ENCODE data around the gene PRKCZ.
A peak's percentile ranks its signal among the peaks of the same experiment; 100 is the strongest.

The PRKCZ gene

DNA sequence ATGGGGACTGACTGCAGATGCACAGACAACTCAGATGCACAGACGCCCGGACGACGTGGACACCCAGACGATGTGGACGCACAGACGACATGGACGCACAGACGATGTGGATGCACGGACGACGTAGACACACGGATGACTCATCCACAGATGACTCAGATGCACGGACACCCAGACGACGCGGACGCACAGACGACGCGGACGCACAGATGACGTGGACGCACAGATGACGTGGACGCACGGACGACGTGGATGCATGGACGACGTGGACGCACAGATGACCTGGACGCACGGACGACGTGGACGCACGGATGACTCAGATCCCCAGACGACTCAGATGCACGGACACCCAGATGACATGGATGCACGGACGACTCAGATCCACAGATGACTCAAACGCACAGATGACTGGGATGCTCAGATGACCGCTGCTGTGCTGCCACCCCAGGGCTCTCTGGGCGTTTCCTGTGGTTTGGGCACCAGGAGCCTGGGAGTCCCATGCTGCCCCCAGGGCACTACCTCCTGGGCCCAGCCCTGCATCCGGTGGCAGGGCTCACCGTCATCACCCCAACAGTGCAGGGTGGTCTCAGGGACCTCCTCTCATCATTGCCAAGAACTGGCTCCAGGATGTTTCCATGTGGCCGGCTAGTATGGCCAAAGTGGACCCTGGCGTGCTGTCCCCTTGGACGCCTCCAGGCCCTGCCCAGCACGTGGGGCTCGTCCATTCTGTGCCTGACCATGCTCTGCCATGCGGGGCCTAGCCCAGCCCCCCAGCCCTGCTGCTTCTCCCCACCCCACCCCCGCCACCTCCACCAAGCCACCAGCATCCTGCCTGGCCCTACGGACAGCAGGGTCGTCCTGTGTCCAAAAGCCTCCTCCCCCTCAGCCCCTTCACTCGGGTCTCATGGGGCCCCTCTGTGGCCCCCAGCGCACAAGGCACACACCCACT, 130.4 kb downstream of the PRKCZ start:
- Histone ChIP-seq H3K36me3 (ENCODE audit: control insufficient read depth in 2 of 2, insufficient read depth in 2 of 2, low read length in 2 of 2) (peaks cover 25 to 28% of the 10 kb centered on the region in 2 donors), H3K27ac (ENCODE audit: low read depth in 2 of 2, low read length in 2 of 2) (no peak overlapping the region), H3K4me1 (ENCODE audit: control insufficient read depth in 2 of 2, insufficient read depth in 2 of 2, low read length in 2 of 2) (no peaks in the 10 kb centered on the region), H3K9ac (ENCODE audit: low read depth in 1 of 2, low read length in 2 of 2) (no peak overlapping the region), H3K9me3 (ENCODE audit: control insufficient read depth in 2 of 2, low read length in 2 of 2) (no peaks in the 10 kb centered on the region), H3K27me3 (ENCODE audit: control insufficient read depth in 2 of 2, insufficient read depth in 2 of 2, low read length in 2 of 2) (no peaks in the 10 kb centered on the region), H3K4me3 (ENCODE audit: low read length in 2 of 2) (no peak overlapping the region)

DNA sequence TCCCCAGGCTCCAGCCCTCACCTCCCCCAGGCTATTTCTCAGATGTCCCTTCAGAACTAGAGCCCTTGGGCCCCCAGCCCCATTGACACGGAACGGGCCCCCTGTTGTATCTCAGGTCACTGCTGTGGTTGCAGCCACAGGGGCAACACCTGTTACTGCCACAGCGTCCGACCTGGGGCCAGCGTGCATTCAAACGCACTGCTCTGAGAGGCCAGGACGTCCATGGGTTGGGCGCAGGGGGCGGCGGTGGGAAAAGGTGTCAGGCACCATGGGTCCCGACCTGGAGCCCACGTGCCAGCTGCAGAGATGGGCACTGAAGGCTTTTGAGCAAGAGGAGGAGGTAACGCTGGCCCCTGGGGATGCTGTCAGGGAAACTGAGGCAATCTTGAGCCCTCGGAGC, 131.1 kb downstream of the PRKCZ start:
- H3K9me3 ChIP-seq (ENCODE audit: control insufficient read depth in 2 of 2, low read length in 2 of 2) = no peaks in the 10 kb centered on the region
- no peak overlapping the region for H3K4me3 ChIP-seq (ENCODE audit: low read length in 2 of 2)
- H3K4me1 ChIP-seq (ENCODE audit: control insufficient read depth in 2 of 2, insufficient read depth in 2 of 2, low read length in 2 of 2) = no peaks in the 10 kb centered on the region
- peaks cover 28 to 31% of the 10 kb centered on the region in 2 donors for H3K36me3 ChIP-seq (ENCODE audit: control insufficient read depth in 2 of 2, insufficient read depth in 2 of 2, low read length in 2 of 2)
- no peak overlapping the region for H3K9ac ChIP-seq (ENCODE audit: low read depth in 1 of 2, low read length in 2 of 2)
- H3K27ac ChIP-seq (ENCODE audit: low read depth in 2 of 2, low read length in 2 of 2) = no peak overlapping the region
- H3K27me3 ChIP-seq (ENCODE audit: control insufficient read depth in 2 of 2, insufficient read depth in 2 of 2, low read length in 2 of 2) = no peaks in the 10 kb centered on the region

DNA sequence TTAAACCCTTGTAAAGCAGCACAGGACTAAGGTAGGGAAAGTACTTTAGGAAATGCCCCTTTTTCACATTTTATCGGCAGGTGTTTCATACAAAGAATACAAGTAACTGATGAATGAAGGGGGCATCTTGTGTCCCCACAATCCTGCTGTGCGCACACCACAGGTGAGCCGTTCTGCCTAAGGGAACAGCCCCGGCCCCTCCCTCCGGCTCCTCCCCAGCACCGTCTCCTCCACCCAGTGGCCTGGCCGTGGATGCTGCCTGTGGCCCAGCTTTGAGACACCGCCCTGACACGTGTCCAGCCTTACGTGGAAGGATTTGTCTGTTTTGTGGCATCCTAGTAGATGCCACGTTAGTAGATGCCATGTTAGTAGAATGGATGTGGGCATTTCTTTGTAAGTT, 131.5 kb downstream of the PRKCZ start:
- Histone ChIP-seq H3K36me3 (ENCODE audit: control insufficient read depth in 2 of 2, insufficient read depth in 2 of 2, low read length in 2 of 2) (peaks cover 29 to 30% of the 10 kb centered on the region in 2 donors), H3K27me3 (ENCODE audit: control insufficient read depth in 2 of 2, insufficient read depth in 2 of 2, low read length in 2 of 2) (no peaks in the 10 kb centered on the region), H3K27ac (ENCODE audit: low read depth in 2 of 2, low read length in 2 of 2) (no peak overlapping the region)

DNA sequence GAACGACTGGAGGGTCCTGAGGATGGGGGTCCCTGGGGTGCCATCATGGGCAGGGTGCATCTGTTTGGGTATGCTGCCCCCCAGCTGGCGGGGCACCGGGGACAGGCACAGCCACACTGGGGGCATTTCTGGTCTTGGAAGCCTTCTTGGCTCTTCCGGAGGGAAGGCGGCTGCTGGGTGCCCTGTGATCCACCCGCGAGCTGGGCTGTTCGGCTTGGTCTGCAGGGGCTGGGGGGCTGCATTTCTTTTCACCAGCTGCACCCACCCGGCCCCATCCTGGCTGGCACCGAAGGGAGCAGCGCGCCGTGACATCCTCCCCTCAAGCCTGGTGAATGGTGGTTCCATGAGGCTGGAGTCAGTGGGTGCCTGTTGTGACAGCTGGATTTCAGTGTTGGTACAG, 132.2 kb downstream of the PRKCZ start:
- Histone ChIP-seq H3K9me3 (ENCODE audit: control insufficient read depth in 2 of 2, low read length in 2 of 2) (no peaks in the 10 kb centered on the region), H3K9ac (ENCODE audit: low read depth in 1 of 2, low read length in 2 of 2) (no peak overlapping the region), H3K36me3 (ENCODE audit: control insufficient read depth in 2 of 2, insufficient read depth in 2 of 2, low read length in 2 of 2) (peaks cover 25 to 30% of the 10 kb centered on the region in 2 donors), H3K27me3 (ENCODE audit: control insufficient read depth in 2 of 2, insufficient read depth in 2 of 2, low read length in 2 of 2) (no peaks in the 10 kb centered on the region), H3K4me3 (ENCODE audit: low read length in 2 of 2) (no peak overlapping the region), H3K4me1 (ENCODE audit: control insufficient read depth in 2 of 2, insufficient read depth in 2 of 2, low read length in 2 of 2) (no peaks in the 10 kb centered on the region), H3K27ac (ENCODE audit: low read depth in 2 of 2, low read length in 2 of 2) (no peak overlapping the region)

More for the DNA sequence above, 131.5 kb downstream of the PRKCZ start:
- Histone ChIP-seq H3K4me1 (ENCODE audit: control insufficient read depth in 2 of 2, insufficient read depth in 2 of 2, low read length in 2 of 2) (no peaks in the 10 kb centered on the region), H3K9ac (ENCODE audit: low read depth in 1 of 2, low read length in 2 of 2) (no peak overlapping the region), H3K4me3 (ENCODE audit: low read length in 2 of 2) (no peak overlapping the region), H3K9me3 (ENCODE audit: control insufficient read depth in 2 of 2, low read length in 2 of 2) (no peaks in the 10 kb centered on the region)

DNA sequence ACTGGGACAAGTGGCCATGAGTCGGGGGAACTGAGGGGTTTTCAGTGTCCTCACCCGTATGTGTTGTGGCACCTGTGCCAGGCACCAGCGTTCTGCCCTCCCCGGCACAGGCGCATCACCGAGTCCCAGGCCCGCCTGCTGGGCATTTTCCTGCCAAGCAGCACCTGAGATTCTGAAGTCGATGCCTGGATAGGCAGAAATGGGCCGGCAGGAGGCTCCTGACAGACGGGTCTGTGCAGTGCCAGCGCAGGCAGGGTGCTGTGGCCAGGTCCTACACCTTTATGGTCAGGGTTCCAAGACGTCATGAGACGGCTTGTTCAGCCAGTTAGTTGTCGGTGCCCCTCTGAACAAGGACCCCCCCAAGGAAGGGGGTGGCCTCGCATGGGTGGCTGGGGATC, 133.7 kb downstream of the PRKCZ start:
- no peak overlapping the region for H3K4me3 ChIP-seq (ENCODE audit: low read length in 2 of 2)
- no peak overlapping the region for H3K27ac ChIP-seq (ENCODE audit: low read depth in 2 of 2, low read length in 2 of 2)
- H3K36me3 ChIP-seq (ENCODE audit: control insufficient read depth in 2 of 2, insufficient read depth in 2 of 2, low read length in 2 of 2) = peaks cover 19 to 22% of the 10 kb centered on the region in 2 donors
- no peaks in the 10 kb centered on the region for H3K4me1 ChIP-seq (ENCODE audit: control insufficient read depth in 2 of 2, insufficient read depth in 2 of 2, low read length in 2 of 2)
- H3K27me3 ChIP-seq (ENCODE audit: control insufficient read depth in 2 of 2, insufficient read depth in 2 of 2, low read length in 2 of 2) = no peaks in the 10 kb centered on the region
- H3K9ac ChIP-seq (ENCODE audit: low read depth in 1 of 2, low read length in 2 of 2) = no peak overlapping the region
- H3K9me3 ChIP-seq (ENCODE audit: control insufficient read depth in 2 of 2, low read length in 2 of 2) = no peaks in the 10 kb centered on the region

DNA sequence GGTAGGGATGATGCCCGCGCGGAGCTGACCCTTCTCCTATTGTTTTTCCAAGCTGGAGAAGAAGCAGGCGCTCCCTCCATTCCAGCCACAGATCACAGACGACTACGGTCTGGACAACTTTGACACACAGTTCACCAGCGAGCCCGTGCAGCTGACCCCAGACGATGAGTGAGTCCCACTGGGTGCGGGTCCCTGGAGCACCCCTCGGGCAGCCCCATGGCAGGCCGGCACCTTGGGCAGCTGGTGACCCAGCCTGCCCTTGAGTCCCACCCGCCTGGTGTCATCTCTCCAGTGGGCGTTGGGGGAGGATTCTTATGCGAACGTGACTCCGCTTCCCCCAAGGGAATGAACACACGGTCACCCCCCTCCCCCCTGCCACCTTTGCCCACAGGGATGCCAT, 134.3 kb downstream of the PRKCZ start:
- Histone ChIP-seq H3K4me3 (ENCODE audit: low read length in 2 of 2) (no peak overlapping the region), H3K9me3 (ENCODE audit: control insufficient read depth in 2 of 2, low read length in 2 of 2) (no peaks in the 10 kb centered on the region), H3K4me1 (ENCODE audit: control insufficient read depth in 2 of 2, insufficient read depth in 2 of 2, low read length in 2 of 2) (peaks cover 2 to 4% of the 10 kb centered on the region in 2 donors), H3K27me3 (ENCODE audit: control insufficient read depth in 2 of 2, insufficient read depth in 2 of 2, low read length in 2 of 2) (no peaks in the 10 kb centered on the region), H3K9ac (ENCODE audit: low read depth in 1 of 2, low read length in 2 of 2) (no peak overlapping the region), H3K27ac (ENCODE audit: low read depth in 2 of 2, low read length in 2 of 2) (no peak overlapping the region), H3K36me3 (ENCODE audit: control insufficient read depth in 2 of 2, insufficient read depth in 2 of 2, low read length in 2 of 2) (peaks cover 16 to 22% of the 10 kb centered on the region in 2 donors)

DNA sequence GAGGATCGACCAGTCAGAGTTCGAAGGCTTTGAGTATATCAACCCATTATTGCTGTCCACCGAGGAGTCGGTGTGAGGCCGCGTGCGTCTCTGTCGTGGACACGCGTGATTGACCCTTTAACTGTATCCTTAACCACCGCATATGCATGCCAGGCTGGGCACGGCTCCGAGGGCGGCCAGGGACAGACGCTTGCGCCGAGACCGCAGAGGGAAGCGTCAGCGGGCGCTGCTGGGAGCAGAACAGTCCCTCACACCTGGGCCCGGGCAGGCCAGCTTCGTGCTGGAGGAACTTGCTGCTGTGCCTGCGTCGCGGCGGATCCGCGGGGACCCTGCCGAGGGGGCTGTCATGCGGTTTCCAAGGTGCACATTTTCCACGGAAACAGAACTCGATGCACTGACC, 134.7 kb downstream of the PRKCZ start:
- Histone ChIP-seq H3K36me3 (ENCODE audit: control insufficient read depth in 2 of 2, insufficient read depth in 2 of 2, low read length in 2 of 2) (peaks cover 16 to 22% of the 10 kb centered on the region in 2 donors), H3K9me3 (ENCODE audit: control insufficient read depth in 2 of 2, low read length in 2 of 2) (no peaks in the 10 kb centered on the region), H3K4me3 (ENCODE audit: low read length in 2 of 2) (no peak overlapping the region), H3K4me1 (ENCODE audit: control insufficient read depth in 2 of 2, insufficient read depth in 2 of 2, low read length in 2 of 2) (peaks cover 4 to 5% of the 10 kb centered on the region in 2 donors), H3K27ac (ENCODE audit: low read depth in 2 of 2, low read length in 2 of 2) (no peak overlapping the region), H3K9ac (ENCODE audit: low read depth in 1 of 2, low read length in 2 of 2) (no peak overlapping the region), H3K27me3 (ENCODE audit: control insufficient read depth in 2 of 2, insufficient read depth in 2 of 2, low read length in 2 of 2) (no peaks in the 10 kb centered on the region)

DNA sequence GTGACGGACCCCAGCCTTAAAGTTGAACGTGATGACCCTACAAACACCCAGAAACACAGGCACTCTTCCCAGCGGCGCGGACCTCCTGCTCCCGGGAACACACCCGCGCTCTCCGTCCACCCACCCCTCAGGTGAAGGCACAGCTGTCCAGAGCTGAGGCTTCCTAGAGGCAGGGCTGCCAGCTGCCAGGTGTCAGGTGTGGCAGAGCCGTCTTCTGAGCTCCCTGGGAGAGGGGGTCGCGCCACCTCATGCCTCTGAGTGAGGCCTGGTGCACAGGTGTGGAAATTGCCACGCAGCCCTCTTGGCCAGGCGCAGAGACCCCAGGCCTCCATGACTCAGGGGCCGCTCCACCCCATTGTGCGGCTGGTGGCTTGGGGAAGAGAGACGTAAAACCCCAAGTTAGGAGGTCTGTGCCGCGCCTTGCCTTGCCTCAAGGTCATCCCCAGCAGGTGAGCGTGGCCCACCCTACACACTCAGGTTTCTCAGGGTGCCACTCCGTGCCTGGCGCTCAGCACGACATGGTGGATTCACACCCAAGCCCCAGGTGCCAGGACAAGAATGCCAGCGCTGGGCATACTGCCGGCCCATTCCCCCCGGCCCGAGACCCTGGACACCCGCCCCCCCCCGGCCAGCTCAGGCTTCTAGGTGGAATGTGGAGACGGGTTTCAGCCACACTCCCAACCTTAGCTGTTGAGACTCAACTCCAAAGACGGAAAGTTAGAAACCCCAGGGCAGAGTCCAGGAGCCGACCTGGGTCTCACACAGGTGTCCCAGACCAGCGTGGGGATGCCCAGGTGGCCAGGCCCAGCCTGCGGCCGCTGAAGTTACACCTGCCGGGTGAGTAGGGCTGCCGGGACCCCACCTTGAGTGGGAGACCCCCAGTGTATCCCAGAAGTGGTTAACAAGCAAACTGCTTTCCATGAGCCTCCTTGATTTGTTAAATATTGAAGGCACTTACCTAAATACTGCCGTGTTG, 136.0 kb downstream of the PRKCZ start:
- H3K9ac ChIP-seq (ENCODE audit: low read depth in 1 of 2, low read length in 2 of 2) = no peak overlapping the region
- H3K36me3 ChIP-seq (ENCODE audit: control insufficient read depth in 2 of 2, insufficient read depth in 2 of 2, low read length in 2 of 2) = peaks cover 9 to 15% of the 10 kb centered on the region in 2 donors
- H3K27me3 ChIP-seq (ENCODE audit: control insufficient read depth in 2 of 2, insufficient read depth in 2 of 2, low read length in 2 of 2) = no peaks in the 10 kb centered on the region
- H3K4me1 ChIP-seq (ENCODE audit: control insufficient read depth in 2 of 2, insufficient read depth in 2 of 2, low read length in 2 of 2) = peaks cover 15 to 16% of the 10 kb centered on the region in 2 donors
- H3K27ac ChIP-seq (ENCODE audit: low read depth in 2 of 2, low read length in 2 of 2) = no peak overlapping the region
- H3K4me3 ChIP-seq (ENCODE audit: low read length in 2 of 2) = no peak overlapping the region
- no peaks in the 10 kb centered on the region for H3K9me3 ChIP-seq (ENCODE audit: control insufficient read depth in 2 of 2, low read length in 2 of 2)

DNA sequence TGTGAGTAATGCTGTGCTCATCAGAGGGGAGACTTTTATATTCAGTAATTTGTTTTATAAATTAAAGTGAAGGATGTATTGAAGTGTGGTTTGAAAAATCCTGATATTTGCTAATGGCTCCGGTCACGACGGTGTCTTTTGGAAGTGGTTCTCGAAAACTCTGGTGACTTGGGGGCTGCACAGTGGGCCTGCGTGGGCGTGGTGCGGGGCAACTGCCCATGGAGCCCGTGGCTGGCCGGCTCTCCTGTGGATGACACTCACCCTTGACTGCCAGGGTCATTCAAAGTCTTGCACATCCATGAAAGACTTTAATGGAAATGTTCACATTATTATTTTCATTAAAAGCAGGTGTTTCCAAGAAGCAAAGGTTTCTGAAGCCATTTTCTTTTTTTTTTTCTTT, 136.7 kb downstream of the PRKCZ start:
- Histone ChIP-seq H3K9ac (ENCODE audit: low read depth in 1 of 2, low read length in 2 of 2) (no peak overlapping the region), H3K36me3 (ENCODE audit: control insufficient read depth in 2 of 2, insufficient read depth in 2 of 2, low read length in 2 of 2) (peaks cover 9 to 15% of the 10 kb centered on the region in 2 donors), H3K27ac (ENCODE audit: low read depth in 2 of 2, low read length in 2 of 2) (no peak overlapping the region), H3K4me3 (ENCODE audit: low read length in 2 of 2) (no peak overlapping the region), H3K4me1 (ENCODE audit: control insufficient read depth in 2 of 2, insufficient read depth in 2 of 2, low read length in 2 of 2) (peaks cover 15 to 16% of the 10 kb centered on the region in 2 donors), H3K27me3 (ENCODE audit: control insufficient read depth in 2 of 2, insufficient read depth in 2 of 2, low read length in 2 of 2) (no peaks in the 10 kb centered on the region), H3K9me3 (ENCODE audit: control insufficient read depth in 2 of 2, low read length in 2 of 2) (no peaks in the 10 kb centered on the region)

DNA sequence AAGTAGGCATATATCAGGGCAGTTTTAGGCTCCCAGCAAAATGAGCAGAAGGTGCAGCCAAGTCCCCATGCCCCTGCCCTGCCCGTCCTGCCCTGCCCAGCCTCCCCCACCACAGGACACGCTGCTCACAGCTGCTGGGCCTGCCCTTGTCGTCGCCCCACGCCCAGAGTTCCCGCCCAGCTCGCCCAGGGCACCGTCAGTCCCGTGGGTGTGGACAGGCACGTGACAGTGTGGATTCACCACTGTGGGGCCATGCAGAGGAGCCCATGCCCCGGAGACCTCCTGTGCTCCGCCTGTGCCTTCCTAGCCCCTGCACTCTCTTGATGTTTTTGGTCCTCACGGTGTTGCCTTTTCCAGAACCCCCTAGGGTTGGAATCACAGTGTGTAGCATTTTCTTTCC, 137.4 kb downstream of the PRKCZ start:
- H3K9me3 ChIP-seq (ENCODE audit: control insufficient read depth in 2 of 2, low read length in 2 of 2) = no peaks in the 10 kb centered on the region
- H3K27ac ChIP-seq (ENCODE audit: low read depth in 2 of 2, low read length in 2 of 2) = no peak overlapping the region
- peaks cover 9 to 15% of the 10 kb centered on the region in 2 donors for H3K36me3 ChIP-seq (ENCODE audit: control insufficient read depth in 2 of 2, insufficient read depth in 2 of 2, low read length in 2 of 2)
- H3K4me1 ChIP-seq (ENCODE audit: control insufficient read depth in 2 of 2, insufficient read depth in 2 of 2, low read length in 2 of 2) = peaks cover 15 to 18% of the 10 kb centered on the region in 2 donors
- peak overlapping the region in 1 of 2 donors; percentile 17 for H3K9ac ChIP-seq (ENCODE audit: low read depth in 1 of 2, low read length in 2 of 2)
- H3K27me3 ChIP-seq (ENCODE audit: control insufficient read depth in 2 of 2, insufficient read depth in 2 of 2, low read length in 2 of 2) = no peaks in the 10 kb centered on the region
- H3K4me3 ChIP-seq (ENCODE audit: low read length in 2 of 2) = no peak overlapping the region

Data from mucosa of rectum (tissue), 2 donors.